ENCODE results near the gene HTRA1.

HTRA1 gene

GRCh38 chr10:122521011-122521410, 59.7 kb downstream of the HTRA1 start:
- H3K27me3 Mint-ChIP-seq: peaks cover 4% of the 10 kb centered on the region
- no peak overlapping the region for H3K4me3 Mint-ChIP-seq
- H3K27ac Mint-ChIP-seq: no peak overlapping the region
- H3K36me3 Mint-ChIP-seq (ENCODE audit: low read depth): no peaks in the 10 kb centered on the region
- DNase-seq: no peak
- no peaks in the 10 kb centered on the region for H3K9me3 Mint-ChIP-seq
- H3K4me1 Mint-ChIP-seq (ENCODE audit: low read depth): peaks cover 8% of the 10 kb centered on the region

- Mint-ChIP-seq H3K27me3 (no peaks in the 10 kb centered on the region), H3K36me3 (ENCODE audit: low read depth) (no peaks in the 10 kb centered on the region), H3K9me3 (no peaks in the 10 kb centered on the region), H3K4me1 (ENCODE audit: low read depth) (no peaks in the 10 kb centered on the region), H3K27ac (no peak overlapping the region), H3K4me3 (no peak overlapping the region)
- no peak for DNase-seq
Observed at GRCh38 chr10:122524811-122525210, 63.5 kb downstream of the HTRA1 start.

GRCh38 chr10:122525788-122526187, 64.4 kb downstream of the HTRA1 start:
- H3K27ac Mint-ChIP-seq: no peak overlapping the region
- H3K36me3 Mint-ChIP-seq (ENCODE audit: low read depth): no peaks in the 10 kb centered on the region
- no peaks in the 10 kb centered on the region for H3K9me3 Mint-ChIP-seq
- no peak overlapping the region for H3K4me3 Mint-ChIP-seq
- no peaks in the 10 kb centered on the region for H3K4me1 Mint-ChIP-seq (ENCODE audit: low read depth)
- DNase-seq: no peak
- peaks cover 6% of the 10 kb centered on the region for H3K27me3 Mint-ChIP-seq

- peaks cover 10% of the 10 kb centered on the region for H3K27me3 Mint-ChIP-seq
Observed at GRCh38 chr10:122526892-122527291, 65.5 kb downstream of the HTRA1 start.

GRCh38 chr10:122530177-122530576, 68.8 kb downstream of the HTRA1 start:
- no peaks in the 10 kb centered on the region for H3K9me3 Mint-ChIP-seq
- H3K36me3 Mint-ChIP-seq (ENCODE audit: low read depth): no peaks in the 10 kb centered on the region
- no peak for DNase-seq

More at GRCh38 chr10:122526892-122527291, 65.5 kb downstream of the HTRA1 start:
- no peaks in the 10 kb centered on the region for H3K4me1 Mint-ChIP-seq (ENCODE audit: low read depth)
- H3K4me3 Mint-ChIP-seq: no peak overlapping the region
- no peaks in the 10 kb centered on the region for H3K9me3 Mint-ChIP-seq
- no peak overlapping the region for H3K27ac Mint-ChIP-seq
- DNase-seq: no peak
- H3K36me3 Mint-ChIP-seq (ENCODE audit: low read depth): no peaks in the 10 kb centered on the region

GRCh38 chr10:122531261-122531660, 69.9 kb downstream of the HTRA1 start:
- Mint-ChIP-seq H3K36me3 (ENCODE audit: low read depth) (no peaks in the 10 kb centered on the region), H3K4me1 (ENCODE audit: low read depth) (no peaks in the 10 kb centered on the region), H3K4me3 (no peak overlapping the region), H3K9me3 (no peaks in the 10 kb centered on the region), H3K27ac (no peak overlapping the region), H3K27me3 (peaks cover 13% of the 10 kb centered on the region)
- DNase-seq: no peak

More at GRCh38 chr10:122530177-122530576, 68.8 kb downstream of the HTRA1 start:
- H3K27ac Mint-ChIP-seq: no peak overlapping the region
- H3K4me3 Mint-ChIP-seq: no peak overlapping the region
- H3K27me3 Mint-ChIP-seq: peaks cover 10% of the 10 kb centered on the region
- H3K4me1 Mint-ChIP-seq (ENCODE audit: low read depth): no peaks in the 10 kb centered on the region

GRCh38 chr10:122531939-122532338, 70.6 kb downstream of the HTRA1 start:
- Mint-ChIP-seq H3K4me1 (ENCODE audit: low read depth) (no peaks in the 10 kb centered on the region), H3K9me3 (no peaks in the 10 kb centered on the region), H3K27me3 (peaks cover 13% of the 10 kb centered on the region), H3K27ac (no peak overlapping the region), H3K4me3 (no peak overlapping the region), H3K36me3 (ENCODE audit: low read depth) (no peaks in the 10 kb centered on the region)
- no peak for DNase-seq

GRCh38 chr10:122532601-122533296, 71.4 kb downstream of the HTRA1 start:
- Mint-ChIP-seq H3K4me3 (no peak overlapping the region), H3K27me3 (peaks cover 13% of the 10 kb centered on the region), H3K36me3 (ENCODE audit: low read depth) (no peaks in the 10 kb centered on the region), H3K9me3 (no peaks in the 10 kb centered on the region), H3K4me1 (ENCODE audit: low read depth) (peaks cover 1% of the 10 kb centered on the region), H3K27ac (no peak overlapping the region)
- DNase-seq: no peak

GRCh38 chr10:122537545-122537944, 76.2 kb downstream of the HTRA1 start:
- Mint-ChIP-seq H3K4me1 (ENCODE audit: low read depth) (peaks cover 26% of the 10 kb centered on the region), H3K9me3 (no peaks in the 10 kb centered on the region), H3K36me3 (ENCODE audit: low read depth) (no peaks in the 10 kb centered on the region), H3K27ac (no peak overlapping the region), H3K27me3 (peaks cover 3% of the 10 kb centered on the region), H3K4me3 (no peak overlapping the region)
- DNase-seq: no peak

- no peaks in the 10 kb centered on the region for H3K9me3 Mint-ChIP-seq
- no peaks in the 10 kb centered on the region for H3K27me3 Mint-ChIP-seq
- no peak overlapping the region for H3K27ac Mint-ChIP-seq
- H3K4me3 Mint-ChIP-seq: no peak overlapping the region
- no peaks in the 10 kb centered on the region for H3K36me3 Mint-ChIP-seq (ENCODE audit: low read depth)
- no peak for DNase-seq
- H3K4me1 Mint-ChIP-seq (ENCODE audit: low read depth): peaks cover 37% of the 10 kb centered on the region
Observed at GRCh38 chr10:122541541-122542002, 80.2 kb downstream of the HTRA1 start.

- H3K4me3 Mint-ChIP-seq: no peak overlapping the region
- H3K9me3 Mint-ChIP-seq: no peaks in the 10 kb centered on the region
- H3K4me1 Mint-ChIP-seq (ENCODE audit: low read depth): peaks cover 36% of the 10 kb centered on the region
- H3K27me3 Mint-ChIP-seq: no peaks in the 10 kb centered on the region
- no peaks in the 10 kb centered on the region for H3K36me3 Mint-ChIP-seq (ENCODE audit: low read depth)
- DNase-seq: no peak
- no peak overlapping the region for H3K27ac Mint-ChIP-seq
Observed at GRCh38 chr10:122543676-122544445, 82.5 kb downstream of the HTRA1 start.

GRCh38 chr10:122544493-122544892, 83.1 kb downstream of the HTRA1 start:
- DNase-seq: no peak
- Mint-ChIP-seq H3K4me1 (ENCODE audit: low read depth) (peaks cover 36% of the 10 kb centered on the region), H3K36me3 (ENCODE audit: low read depth) (no peaks in the 10 kb centered on the region), H3K27ac (no peak overlapping the region), H3K9me3 (no peaks in the 10 kb centered on the region), H3K4me3 (no peak overlapping the region), H3K27me3 (no peaks in the 10 kb centered on the region)

- Mint-ChIP-seq H3K36me3 (ENCODE audit: low read depth) (no peaks in the 10 kb centered on the region), H3K4me3 (no peak overlapping the region), H3K27ac (no peak overlapping the region), H3K4me1 (ENCODE audit: low read depth) (peaks cover 35% of the 10 kb centered on the region), H3K27me3 (no peaks in the 10 kb centered on the region), H3K9me3 (no peaks in the 10 kb centered on the region)
- no peak for DNase-seq
Observed at GRCh38 chr10:122546242-122546641, 84.9 kb downstream of the HTRA1 start.

GRCh38 chr10:122548407-122549085, 87.2 kb downstream of the HTRA1 start:
- no peak for DNase-seq
- Mint-ChIP-seq H3K36me3 (ENCODE audit: low read depth) (no peaks in the 10 kb centered on the region), H3K27me3 (no peaks in the 10 kb centered on the region), H3K4me1 (ENCODE audit: low read depth) (peaks cover 22% of the 10 kb centered on the region), H3K4me3 (no peak overlapping the region), H3K27ac (no peak overlapping the region), H3K9me3 (no peaks in the 10 kb centered on the region)

GRCh38 chr10:122549636-122550035, 88.3 kb downstream of the HTRA1 start:
- no peak overlapping the region for H3K4me3 Mint-ChIP-seq
- DNase-seq: no peak
- H3K36me3 Mint-ChIP-seq (ENCODE audit: low read depth): no peaks in the 10 kb centered on the region
- no peaks in the 10 kb centered on the region for H3K9me3 Mint-ChIP-seq
- H3K4me1 Mint-ChIP-seq (ENCODE audit: low read depth): peaks cover 18% of the 10 kb centered on the region
- no peaks in the 10 kb centered on the region for H3K27me3 Mint-ChIP-seq
- no peak overlapping the region for H3K27ac Mint-ChIP-seq

All from activated T-cell treated with anti-CD3 and anti-CD28 coated beads, Interleukin-2, amount 50 U/mL, for 24 hours (primary cell).